HG02981 (cell line): ENCODE data around the gene THEM5.
"Not testable (repeated sequence)": the region's sequence is repeated elsewhere in the genome, so short reads cannot be mapped to it uniquely, and the experiment has no call there.

Source experiments
- ATAC-seq: cut with Tn5 transposase; IDR thresholded peaks from one replicate; pipeline ENCODE4 v1.9.1; 2021; ENCODE audit warnings: mild to moderate bottlenecking, moderate library complexity; ENCODE audit not compliant: unreplicated experiment

Gene THEM5

DNA sequence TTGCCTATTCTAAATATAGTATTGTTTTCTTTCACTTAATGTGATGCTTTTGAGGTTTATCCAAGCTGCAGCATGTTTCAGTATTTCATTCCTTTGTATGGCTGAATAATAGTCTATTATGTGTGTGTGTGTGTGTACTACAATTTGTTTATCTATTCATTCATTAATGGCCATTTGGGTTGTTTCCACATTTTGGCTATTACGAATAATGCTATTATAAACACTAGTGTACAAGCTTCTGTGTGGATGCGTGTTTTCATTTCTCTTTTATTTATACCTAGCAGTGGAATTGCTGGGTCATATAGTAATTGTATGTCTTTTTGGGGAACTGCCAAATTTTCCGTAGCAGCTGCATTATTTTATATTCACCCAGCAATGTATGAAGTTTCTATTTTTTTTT lies 15.0 kb upstream of the THEM5 start:
- no peak for ATAC-seq

DNA sequence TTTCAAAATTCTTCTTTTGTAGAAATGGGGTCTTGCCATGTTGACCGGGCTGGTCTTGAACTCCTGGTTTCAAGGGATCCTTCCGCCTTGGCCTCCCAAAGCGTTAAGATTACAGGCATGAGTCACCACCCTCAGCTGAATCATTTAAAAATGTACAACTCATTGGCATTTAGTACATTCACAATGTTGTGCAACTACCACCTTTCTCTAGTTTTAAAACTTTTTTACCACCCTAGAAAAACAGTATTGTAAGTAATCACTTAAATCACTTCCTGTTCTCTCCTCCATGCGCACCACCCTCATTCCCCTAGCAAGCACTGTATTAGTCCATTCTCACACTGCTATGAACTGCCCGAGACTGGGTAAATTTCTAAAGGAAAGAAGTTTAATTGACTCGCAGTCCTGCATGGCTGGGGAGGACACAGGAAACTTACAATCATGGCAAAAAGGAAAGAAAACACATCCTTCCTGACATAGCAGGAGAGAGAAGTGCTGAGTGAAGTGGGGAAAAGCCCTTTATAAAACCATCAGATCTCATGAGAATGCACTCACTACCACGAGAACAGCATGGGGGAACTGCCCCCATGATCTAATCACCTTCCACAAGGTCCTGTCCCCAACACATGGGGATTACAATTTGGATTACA lies 14.4 kb upstream of the THEM5 start:
- ATAC-seq = no peak

DNA sequence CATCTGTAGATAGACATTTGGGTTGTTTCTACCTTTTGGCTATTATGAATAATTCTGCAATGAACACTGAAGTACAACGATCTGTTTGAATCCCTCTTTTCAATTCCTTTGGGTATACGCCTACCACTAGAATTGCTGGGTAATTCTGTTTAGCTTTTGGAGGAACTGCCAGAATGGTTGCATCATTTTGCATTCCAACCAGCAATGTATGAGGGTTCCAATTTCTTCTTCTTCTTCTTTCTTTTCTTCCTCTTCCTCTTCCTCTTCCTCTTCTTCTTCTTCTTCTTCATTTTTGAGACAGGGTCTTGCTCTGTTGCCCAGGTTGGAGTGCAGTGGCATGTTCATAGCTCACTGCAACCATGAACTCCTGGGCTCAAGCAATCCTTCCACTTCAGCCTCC lies 13.8 kb upstream of the THEM5 start:
- ATAC-seq = no peak

DNA sequence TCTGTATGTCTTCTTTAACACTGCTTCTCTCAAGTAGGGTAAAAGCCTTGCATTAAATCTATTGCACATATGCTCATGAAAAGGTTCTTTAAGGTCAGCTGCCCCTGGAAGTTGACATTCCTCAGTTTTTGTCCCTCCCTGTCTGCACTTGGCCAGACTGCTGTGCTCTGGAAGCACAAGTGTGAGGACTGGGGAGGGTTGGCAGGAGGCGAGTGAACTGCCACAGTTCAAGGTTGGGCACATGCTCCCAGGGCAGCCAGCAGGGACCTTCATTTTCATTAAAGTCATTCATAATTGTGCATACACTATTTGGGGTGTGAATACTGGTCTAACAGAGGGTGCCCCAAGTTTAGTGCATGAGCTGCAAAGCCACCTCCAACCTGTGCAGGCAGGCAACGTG lies 10.9 kb upstream of the THEM5 start:
- no peak for ATAC-seq

DNA sequence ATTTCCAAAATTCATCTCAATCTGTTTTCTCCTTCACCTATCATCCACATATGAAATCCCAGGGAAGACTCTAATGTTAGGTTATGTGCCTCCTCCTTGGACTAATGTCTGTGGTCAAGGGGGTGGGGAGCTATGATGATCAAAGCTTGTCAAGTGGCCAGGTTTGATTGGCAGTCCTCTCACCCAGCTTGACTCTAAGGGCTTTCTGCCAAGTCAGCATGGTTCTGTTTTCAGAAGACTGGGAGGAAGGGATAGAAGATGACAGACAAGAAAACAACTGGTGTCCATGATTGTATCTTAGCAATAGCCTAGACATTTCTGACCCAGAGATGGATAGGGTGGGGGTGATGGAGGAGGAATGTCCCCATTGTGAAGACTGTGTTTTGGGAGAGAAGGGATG lies 9.1 kb upstream of the THEM5 start:
- no peak for ATAC-seq

DNA sequence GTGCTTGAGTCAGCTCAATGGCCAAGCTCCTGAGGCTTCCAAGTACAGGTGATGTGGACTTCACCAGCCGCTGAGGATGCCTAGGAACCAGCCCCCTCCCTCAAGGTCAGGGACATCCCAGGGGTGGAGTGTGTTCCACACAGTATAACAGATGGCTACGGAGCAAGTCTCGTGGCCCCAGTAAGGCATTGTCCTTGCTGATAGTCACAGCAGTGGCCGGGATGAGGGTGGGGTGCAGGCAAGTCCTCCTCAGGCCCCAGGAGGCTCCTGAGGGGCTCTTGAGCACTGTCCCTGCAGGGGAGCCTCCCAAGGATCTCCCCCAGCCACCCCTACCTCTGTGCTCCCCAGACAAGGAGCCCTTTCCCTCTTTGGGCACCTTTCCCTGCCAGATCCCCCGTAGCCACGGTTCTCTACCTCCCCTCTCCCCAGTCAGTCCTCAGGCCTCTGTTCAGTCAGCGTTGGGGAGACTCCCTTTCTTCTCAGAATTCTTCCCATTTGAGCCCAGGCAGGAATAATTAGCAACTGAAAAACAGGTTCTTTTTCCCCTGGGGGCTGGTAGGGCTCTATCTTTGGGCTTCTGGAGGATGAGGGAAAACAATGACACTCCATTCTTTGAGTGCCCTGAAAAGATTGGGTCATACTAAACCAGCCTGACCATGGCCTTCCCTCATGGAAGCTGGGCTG lies 7.1 kb upstream of the THEM5 start:
- no peak for ATAC-seq

DNA sequence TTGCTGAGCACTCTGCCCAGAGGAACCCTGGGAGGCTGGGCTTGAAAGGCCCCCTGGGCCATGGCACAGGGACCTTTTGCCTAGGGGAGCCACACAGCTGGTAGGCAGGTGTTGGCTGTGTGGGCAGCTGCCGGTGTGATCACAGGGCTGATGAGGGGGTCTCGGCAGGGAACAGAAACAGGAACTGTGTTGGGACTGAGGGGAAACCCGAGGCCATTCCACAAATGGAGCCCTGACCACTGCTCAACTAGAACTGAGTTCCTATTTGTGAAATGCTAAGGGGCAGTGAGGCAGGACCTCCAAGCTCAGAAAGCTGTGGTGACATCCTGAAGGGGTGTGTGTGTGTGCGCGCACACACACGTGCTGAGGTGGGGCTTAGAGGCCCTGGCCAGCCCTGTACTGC lies 6.4 kb upstream of the THEM5 start:
- ATAC-seq = no peak

DNA sequence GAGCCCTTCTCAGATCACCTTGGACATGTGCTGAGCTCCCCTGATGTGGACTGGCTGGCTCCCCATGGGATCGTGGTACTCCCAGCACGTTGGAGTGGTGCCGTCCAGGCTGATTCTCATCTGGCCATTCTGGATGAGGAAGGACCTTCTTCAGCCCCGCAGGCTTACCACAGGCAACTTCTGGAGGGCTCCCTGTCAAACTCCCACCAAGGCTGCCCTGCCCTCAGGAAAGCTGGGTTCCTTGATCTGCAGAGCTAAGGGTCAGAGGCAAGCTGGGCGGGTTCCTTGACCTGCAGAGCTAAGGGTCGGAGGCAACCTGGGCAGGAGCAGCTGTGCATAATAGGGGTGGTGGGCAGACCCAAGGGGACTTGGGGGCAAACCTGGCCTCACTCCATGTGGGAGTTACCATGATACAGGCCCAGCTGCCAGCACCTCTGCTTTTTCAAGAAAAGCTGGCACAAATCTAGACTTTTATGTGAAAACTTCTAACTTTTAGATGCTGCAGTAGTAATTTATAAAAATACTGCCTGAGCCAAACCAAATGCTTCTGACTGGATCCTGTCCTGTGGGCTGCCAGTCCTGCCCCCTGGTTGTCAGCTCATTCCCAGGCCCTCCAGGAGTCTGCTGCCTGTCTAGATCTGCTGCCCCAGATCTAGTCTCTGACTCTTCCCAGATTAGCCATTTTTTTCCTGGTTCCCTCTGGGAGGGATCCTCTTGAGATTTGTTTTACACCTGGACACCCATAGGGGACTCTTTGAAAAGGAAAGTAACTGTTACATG lies 5.6 kb upstream of the THEM5 start:
- ATAC-seq = no peak

DNA sequence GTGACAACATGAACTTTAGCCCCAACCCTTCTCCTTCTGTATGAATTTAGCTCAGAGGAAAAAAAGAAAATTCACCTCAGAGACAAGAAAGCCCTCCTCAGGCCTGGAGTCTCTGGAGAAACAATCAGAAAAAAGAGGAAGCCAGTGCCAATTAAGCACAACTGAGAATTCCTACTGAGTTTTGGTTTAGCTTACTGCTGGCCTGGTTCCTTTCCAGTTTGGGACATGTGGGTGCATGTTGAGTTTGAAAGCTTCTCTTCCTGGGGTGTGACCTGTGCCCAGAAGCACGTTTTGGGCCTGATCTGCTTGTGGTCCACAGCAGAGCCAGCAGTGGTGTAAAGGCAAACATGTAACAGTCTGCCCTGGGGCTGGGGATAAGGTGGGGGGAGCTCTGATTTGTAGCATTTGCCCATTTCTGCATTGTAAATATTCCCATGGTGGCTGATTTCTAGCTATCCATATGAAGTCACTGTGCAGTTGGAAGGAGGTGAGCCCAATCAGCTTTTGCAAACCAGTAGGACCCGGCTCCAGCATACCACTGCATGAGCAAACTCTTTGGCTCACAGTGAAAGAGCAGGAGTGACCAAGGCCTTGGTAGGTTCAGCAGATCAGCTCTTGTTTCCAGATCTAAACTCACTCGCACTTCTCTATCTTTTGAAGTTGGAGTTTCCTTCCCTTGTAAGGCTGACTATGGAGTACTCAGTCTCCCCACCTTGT lies 4.7 kb upstream of the THEM5 start:
- no peak for ATAC-seq

DNA sequence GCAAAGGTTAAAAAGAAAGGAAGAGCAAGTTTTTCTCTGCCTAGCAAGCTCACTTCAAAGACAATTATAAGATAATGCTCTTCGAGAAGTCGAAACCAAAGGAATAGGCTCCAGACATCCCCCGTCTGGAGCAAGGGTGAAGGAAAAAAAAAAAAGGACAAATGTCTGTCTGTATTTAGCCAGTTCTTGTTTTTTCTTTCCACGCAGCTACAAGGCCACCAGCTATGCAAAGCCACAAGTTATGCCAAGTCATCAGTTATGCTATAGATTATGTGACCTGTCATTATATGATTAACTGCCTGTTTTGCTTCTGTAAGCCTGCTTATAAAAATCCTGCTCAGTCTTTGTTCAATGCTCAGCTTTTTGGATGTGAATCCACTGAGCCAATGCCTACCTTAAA lies 2.4 kb upstream of the THEM5 start:
- ATAC-seq = no peak

DNA sequence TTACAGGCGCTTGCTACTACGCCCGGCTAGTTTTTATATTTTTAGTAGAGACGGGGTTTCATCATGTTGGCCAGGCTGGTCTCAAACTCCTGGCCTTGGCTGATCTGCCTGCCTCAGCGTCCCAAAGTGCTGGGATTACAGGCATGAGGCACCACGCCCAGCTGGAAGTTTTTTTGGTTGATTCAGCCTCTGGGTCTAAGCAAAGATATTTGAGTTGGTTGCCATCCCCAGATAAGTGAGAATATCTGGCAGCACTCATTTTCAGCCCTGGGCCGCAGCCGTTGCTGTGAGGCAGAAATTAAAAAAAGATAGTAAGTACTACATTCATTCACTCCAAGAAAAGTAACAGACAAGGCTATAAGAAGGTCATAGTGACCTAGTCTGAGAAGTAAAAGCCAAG lies 2.0 kb upstream of the THEM5 start:
- ATAC-seq = not testable (repeated sequence)

DNA sequence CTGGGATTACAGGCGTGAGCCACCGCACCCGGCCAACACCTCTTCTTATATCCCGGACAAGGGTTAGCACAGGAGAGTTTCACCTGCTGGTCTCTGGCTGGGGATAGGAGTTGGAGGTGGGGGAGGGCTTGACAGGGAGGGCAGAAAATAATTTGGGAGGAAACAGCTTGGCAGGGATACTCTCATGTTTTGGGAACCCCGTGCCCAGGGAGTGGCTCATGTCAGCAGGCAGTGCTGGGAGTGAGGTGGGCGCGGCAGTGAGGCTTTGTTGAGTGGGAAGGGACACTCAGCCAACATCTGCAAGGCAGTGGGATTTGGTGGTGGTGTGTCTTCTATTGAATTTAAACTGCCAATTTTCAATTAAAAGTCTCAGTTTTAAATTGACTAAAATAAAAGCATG lies 1.1 kb upstream of the THEM5 start:
- ATAC-seq = no peak

DNA sequence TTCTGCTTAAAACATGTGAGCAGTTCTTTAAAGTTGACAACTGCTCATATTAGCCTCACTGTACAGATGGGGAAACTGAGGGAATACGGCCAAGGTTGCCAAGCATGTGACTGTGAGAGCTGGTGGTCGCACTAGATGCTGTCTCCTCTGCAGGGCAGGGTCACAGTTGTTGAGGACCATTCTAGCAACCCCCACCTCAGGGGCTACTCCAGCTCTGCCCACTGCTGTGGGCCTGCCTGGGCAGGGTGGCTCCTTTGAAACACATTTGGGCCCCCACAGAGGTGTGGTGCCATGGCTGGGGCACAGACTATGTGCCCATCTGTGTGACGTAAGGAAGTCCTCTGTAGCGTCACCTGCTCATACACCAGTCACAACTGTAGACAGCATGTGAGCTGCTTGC lies 779 bp downstream of the THEM5 start:
- no peak for ATAC-seq

DNA sequence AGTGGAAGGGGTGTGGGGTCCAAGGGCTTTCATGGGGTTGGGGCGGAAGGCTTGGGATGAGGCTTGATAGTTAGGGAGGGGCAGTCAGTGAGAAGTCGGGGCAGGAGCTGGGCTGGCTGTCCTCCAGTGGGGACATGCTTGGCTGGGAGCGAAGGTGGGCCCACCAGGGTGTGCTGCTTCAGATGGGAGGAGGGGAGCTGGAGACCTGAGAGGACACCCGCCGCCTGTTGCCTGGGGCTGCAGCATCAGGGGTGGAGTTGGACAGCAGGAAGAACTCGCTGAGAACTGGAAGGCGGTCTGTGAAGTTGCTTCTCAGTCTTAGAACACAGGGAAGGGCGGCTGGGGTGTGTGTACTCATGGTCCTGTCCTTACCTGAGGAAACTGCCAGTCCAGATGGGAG lies 1.6 kb downstream of the THEM5 start:
- ATAC-seq = no peak

DNA sequence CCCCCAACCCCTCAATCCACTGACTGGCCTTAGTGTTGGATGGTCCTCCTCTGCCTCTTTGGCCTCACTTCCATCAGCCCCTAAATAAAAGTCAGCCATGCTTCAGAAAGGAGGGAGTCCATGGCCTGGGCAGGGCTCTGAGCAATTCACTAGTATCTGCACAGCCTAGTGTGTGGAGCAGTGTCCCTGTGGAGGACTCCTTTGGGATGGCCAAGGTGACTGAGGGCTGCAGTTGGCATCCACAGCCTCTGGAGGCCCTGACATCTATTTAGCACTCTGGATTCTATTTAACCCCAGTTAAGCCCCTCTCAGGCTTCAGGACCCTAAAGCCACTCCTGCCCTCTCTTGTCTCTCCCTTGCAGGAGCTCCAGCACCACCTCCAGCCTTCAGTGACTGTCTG lies 3.6 kb downstream of the THEM5 start:
- ATAC-seq = no peak

DNA sequence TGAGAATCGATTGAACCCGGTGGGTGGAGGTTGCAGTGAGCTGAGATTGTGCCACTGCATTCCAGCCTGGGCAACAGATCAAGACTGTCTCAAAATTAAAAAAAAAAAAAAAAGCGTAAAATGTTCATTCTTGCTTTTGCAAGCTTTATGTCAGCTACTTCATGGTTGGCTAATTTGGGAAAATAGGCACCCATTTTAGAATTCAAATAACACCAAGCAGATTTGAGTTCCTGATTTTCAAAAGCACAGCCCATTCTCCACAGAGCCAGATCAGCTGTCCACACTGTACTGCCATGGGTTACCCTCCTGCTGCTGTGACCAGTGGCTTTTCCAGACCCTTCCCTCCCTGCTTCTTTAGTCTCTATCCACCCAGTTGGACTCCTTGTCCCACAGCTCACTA lies 4.4 kb downstream of the THEM5 start:
- ATAC-seq = no peak

DNA sequence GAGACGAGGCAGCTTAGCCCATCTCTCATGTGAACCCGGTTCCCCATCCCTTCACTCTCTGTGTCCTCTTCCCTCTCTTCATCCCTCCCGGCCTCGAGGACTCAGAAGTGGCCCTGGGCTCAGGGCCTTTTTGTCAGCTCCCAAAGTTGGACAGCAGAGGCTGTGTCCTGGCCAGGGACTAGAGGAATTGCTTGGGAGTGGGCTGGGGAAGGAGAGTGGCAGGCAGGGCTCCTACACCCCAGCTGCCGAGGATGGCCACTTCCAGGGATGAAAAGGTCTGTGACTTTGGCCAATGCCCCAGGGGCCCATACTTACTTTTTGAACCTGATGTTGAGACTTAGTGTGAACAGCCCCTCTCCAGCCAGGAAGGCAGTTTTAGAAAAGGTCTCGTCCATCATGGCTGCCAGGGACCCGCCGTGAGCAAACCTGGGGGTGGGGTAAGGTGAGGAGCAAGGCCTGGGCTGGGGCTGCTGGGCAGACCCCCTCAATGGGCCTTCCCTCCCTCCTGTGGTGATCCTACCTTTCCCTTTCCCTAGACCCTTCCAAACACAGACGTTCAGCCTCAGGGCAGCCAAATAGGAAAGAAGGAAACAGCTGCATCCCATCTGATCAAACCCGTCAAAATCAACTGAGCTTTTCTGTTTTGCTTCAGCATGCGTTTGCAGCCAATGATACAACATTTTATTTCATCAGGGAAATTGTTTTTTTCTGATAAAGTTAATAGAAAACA lies 5.5 kb downstream of the THEM5 start:
- ATAC-seq = no peak

DNA sequence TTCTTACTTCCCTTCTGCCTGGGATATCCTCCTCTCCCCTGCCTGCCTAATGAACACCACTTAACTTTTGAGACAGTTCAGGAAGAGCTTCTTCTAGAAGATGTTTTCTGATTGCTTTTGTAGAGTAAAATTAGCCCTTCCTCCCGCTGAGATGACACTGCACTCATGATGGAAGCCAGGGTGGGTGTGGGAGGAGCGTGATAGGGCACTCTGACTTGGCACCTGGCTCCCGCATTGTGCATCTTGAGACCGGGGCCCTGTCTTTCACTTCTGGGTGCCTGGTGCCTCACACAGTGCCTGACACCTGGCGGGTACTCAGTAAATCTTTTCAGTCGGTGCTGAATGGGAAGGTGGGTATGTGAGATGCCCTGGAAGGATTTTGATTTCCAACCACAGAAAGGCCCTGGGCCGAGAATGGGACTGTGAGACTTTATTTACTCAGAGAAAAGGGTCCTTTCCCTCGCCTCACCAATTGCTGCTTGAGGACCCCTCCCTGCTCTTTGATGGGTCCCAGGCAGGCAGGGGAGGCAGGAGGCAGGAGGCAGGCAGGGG lies 6.8 kb downstream of the THEM5 start:
- ATAC-seq = no peak

DNA sequence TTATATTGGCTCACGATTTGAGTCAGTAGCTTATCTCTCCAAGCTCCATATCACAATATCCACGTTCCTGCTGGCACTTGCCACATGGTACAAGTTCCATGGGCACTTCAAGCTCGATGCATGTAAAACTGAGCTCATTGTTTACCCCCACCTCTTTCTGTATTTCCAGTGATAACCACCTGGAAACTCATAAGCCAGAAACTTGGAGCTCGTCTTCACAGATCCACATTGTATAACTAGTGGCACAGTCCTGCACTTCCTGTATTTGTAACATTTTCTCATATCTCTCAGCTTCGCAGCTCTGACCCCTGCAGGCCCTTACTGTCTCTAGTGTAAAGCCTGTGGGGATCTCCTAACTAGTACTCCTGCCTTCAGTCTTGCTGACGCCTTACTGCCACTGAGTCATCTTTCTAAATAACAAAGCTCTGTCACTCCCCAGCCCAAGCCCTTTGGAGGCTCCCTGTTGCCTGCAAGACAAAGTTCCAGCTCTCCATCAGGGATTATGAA lies 7.4 kb downstream of the THEM5 start:
- ATAC-seq = no peak

DNA sequence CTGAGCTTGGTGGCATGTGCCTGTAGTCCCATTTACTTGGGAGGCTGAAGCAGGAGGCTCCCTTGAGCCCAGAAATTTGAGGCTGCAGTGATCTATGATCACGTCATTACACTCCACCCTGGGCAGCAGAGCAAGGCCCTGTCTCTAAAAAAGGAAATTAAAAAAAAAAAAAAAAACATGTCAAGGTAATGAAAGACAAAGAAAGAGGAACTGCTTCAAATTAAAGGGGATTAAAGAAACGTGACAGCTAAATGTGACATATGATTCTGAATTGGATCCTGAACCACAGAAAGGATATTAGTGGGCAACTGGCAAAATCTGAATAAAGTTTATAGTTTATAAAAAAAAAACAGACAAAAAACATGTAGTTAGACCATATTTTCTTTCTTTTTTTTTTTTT lies 10.1 kb downstream of the THEM5 start:
- no peak for ATAC-seq
